ENCODE data around the gene TRIM7.

TRIM7 gene

GRCh38 chr5:181223058-181223728, 18.2 kb upstream of the TRIM7 start, which contains the start of gene TRIM41:
Gene TRIM41 (plus strand): TSS chr5:181223281. CDS start chr5:181224000, 719 bp downstream.
- peak; percentile 99 for DNase-seq (ENCODE audit: low read depth)
- peak within 1 kb of the TSS; percentile 73 for H3K4me3 ChIP-seq (ENCODE audit: low read depth, low read length)
- peak; percentile 7 for TF ChIP-seq CTCF (conservative IDR thresholded peaks at IDR 0.05; ENCODE audit: low read depth, low read length)

- peak overlapping the region; percentile 73 for H3K4me3 ChIP-seq (ENCODE audit: low read depth, low read length)
- peak; percentile 80 for DNase-seq (ENCODE audit: low read depth)
- TF ChIP-seq CTCF (conservative IDR thresholded peaks at IDR 0.05; ENCODE audit: low read depth, low read length): no peak
Measured at GRCh38 chr5:181222630-181223057, 17.6 kb upstream of the TRIM7 start.

GRCh38 chr5:181221792-181222629, 17.0 kb upstream of the TRIM7 start:
- TF ChIP-seq CTCF (conservative IDR thresholded peaks at IDR 0.05; ENCODE audit: low read depth, low read length): no peak
- peak; percentile 95 for DNase-seq (ENCODE audit: low read depth)
- peak overlapping the region; percentile 73 for H3K4me3 ChIP-seq (ENCODE audit: low read depth, low read length)

GRCh38 chr5:181221105-181221791, 16.3 kb upstream of the TRIM7 start:
- no peak overlapping the region for H3K4me3 ChIP-seq (ENCODE audit: low read depth, low read length)
- no peak for TF ChIP-seq CTCF (conservative IDR thresholded peaks at IDR 0.05; ENCODE audit: low read depth, low read length)
- no peak for DNase-seq (ENCODE audit: low read depth)

- no peak for TF ChIP-seq CTCF (conservative IDR thresholded peaks at IDR 0.05; ENCODE audit: low read depth, low read length)
- DNase-seq (ENCODE audit: low read depth): no peak
- H3K4me3 ChIP-seq (ENCODE audit: low read depth, low read length): no peak overlapping the region
Measured at GRCh38 chr5:181220178-181220515, 15.2 kb upstream of the TRIM7 start.

GRCh38 chr5:181219262-181220177, 14.5 kb upstream of the TRIM7 start:
- DNase-seq (ENCODE audit: low read depth): no peak
- TF ChIP-seq CTCF (conservative IDR thresholded peaks at IDR 0.05; ENCODE audit: low read depth, low read length): no peak
- H3K4me3 ChIP-seq (ENCODE audit: low read depth, low read length): no peak overlapping the region
